NCI-H226 (cell line): Measurements from ENCODE around the gene ARHGAP20.

ENCODE experiments used
- DNase-seq: peaks from one replicate; pipeline ENCODE4 v3.0.0-alpha.2; 2015

ARHGAP20 gene, protein sequence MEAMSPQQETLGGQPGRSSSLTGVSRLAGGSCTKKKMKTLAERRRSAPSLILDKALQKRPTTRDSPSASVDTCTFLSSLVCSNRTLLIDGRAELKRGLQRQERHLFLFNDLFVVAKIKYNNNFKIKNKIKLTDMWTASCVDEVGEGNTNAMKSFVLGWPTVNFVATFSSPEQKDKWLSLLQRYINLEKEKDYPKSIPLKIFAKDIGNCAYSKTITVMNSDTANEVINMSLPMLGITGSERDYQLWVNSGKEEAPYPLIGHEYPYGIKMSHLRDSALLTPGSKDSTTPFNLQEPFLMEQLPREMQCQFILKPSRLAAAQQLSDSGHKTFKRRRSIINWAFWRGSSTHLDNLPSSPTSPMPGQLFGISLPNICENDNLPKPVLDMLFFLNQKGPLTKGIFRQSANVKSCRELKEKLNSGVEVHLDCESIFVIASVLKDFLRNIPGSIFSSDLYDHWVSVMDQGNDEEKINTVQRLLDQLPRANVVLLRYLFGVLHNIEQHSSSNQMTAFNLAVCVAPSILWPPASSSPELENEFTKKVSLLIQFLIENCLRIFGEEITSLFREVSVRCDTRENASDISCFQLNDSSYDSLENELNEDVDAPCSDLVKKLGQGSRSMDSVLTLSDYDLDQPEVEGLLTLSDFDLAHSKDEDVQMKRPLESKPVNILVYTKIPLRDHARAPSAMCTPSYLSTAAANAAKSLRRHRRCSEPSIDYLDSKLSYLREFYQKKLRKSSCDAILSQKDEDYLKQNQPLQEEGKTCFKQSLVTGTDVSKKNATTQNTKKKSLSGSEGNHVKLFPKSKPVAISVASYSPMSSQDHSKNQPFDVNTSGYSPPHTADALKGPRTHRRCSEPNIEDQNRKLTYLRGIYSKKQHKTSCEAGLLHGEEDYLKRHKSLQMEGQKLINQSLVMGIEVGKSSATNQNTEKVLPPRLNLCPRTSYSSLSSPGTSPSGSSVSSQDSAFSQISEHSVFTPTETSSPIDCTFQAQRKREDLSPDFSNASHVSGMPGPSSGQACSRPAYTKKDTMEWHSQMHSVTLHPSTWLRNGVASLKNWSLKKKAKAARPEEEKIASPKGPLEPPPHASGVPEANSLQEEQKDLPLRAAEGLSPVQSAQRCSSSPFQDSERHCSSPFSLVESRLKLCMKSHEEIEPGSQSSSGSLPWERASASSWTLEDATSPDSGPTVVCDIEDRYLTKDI

DNA sequence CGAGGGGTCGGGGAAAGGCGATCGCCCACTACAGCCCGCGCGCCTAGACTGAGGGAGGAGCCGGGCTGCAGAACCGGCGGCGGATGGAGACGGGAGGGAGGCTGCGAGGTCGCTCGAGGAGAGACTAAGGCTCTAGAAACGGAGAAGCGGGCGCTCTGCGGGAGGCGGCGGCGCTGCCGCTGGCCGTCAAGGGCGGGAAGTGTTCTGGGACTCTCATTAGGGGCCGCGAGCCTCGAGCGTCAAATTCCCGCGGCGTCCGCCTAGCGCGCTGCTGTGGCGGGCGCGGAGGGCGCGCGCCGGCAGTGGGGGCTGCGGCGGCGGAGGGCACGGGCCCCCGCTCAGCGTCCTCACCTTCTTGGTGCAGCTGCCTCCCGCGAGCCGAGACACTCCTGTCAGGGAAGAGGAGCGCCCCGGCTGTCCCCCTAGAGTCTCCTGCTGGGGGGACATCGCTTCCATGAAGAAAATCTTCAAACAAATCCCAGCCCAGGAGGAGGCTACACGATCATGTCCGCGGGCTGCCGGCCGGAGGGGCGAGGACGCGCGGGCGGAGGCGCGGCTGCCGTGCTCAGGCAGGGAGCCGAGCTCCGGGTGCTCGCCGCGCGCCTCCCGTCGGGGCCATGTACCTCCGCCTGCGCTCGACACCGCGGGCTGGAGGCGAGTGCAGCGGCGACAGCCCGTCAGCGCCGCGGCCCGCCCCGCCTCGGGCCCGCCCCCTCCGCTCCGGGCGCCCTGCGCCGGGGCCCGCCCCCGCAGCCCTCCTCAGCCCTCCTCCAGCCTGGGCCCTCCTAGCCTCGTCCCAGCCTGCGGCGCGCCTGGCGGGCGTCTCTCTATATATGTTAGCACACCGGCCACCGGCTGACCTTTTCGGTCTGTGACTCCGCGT, at the start of gene ARHGAP20:
TSS of gene ARHGAP20 (minus strand) at position 662 of the 883 bp plus-strand sequence. CDS start at position 456, 206 bp downstream.
- peak; percentile 75 for DNase-seq

- peak; percentile 7 for DNase-seq
Measured at GRCh38 chr11:110761991-110762390, 49.8 kb upstream of the ARHGAP20 start.

DNA sequence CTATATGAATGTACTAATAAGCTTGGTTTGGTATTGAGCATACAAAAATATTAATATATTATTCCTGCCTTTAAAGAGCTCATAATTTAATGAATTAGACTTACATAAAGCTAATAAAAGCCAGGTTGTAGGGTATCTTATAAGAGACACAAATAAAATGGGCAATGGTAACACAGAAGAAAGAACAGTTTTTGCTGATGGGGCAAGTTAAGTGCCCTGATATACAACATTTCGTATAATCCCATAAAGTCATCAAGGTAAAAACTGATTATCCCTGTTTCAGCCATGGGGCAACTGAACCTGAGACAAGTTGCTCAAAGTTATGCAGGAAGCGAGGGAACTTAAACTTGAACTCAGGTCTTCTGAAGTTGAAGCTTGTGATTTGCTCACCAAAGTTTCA, 48.9 kb upstream of the ARHGAP20 start:
- DNase-seq: no peak

DNA sequence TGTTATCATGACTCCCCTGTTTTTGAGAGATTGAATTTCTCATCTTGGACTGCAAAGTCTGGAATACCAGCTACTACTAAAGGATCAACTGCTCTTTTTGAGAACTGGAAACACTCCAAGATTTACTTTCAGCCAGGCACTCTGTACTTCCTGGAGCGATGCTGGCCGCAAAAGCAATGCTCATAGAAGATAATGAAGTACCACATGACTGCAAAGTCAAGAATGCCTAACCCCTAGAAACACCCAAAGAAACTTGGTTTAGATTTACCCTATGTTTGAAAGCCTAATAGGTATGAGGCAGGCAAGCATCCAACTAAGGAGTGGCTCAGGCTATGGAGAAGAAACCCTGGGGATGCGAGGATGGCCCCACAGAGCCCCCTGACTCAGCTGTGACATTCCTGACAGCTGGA, 47.7 kb upstream of the ARHGAP20 start:
- DNase-seq: peak; percentile 88

- no peak for DNase-seq
Measured at GRCh38 chr11:110757962-110758755, 45.9 kb upstream of the ARHGAP20 start.

GRCh38 chr11:110757066-110757465, 44.8 kb upstream of the ARHGAP20 start:
- DNase-seq: no peak

DNA sequence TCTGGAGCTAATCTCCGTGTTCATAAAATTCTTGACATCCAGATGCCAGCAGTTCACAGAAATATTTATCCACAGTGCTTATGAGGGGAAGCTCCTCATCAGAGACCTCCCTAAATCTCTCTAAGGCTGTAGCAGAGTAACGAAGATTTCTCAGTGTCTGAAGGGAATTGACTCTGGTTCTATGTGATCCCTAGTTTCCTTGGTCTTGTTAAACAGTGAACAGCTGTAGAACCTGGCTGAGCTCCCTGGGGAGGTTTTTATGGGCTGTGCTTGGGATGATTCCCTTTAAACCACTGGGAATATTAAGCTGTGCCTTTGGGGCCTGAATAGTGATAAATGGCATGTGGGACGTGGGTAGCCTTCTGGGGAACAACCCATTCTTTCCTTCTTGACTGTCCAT, 43.7 kb upstream of the ARHGAP20 start:
- DNase-seq: no peak

DNA sequence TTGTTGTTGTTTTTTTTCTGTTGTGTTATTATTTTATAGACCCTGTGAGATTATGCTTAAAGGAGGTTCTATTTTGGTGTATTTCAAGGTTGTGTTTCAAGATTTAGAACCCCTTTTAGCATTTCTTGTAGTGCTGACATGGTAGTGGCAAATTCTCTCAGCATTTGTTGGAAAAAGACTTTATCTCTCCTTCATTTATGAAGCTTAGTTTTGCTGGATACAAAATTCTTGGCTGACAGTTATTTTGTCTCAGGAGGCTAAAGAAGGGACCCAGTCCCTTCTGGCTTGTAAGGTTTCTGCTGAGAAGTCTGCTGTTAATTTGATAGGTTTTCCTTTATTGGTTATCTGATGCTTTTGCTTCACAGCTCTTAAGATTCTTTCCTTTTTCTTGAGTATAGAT, 40.7 kb upstream of the ARHGAP20 start:
- DNase-seq: no peak

GRCh38 chr11:110750100-110750499, 37.9 kb upstream of the ARHGAP20 start:
- no peak for DNase-seq

DNA sequence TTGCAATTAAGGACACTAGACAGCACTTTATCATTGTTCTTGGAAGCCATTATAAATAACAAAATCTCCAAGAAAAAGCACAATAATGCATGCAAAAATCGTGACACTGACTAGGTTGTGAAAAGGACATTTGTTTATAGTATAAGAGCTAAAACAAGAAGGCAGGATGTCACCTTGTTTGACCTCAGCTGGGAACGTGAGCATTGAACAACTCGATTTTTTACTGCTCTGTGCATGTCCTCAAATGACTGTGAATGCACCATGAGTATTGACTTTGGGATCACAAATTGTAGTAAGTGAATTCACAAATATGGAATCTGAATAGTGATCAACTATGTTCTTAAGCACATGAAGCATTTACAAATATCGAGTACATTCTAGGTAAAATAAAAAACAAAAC, 35.3 kb upstream of the ARHGAP20 start:
- no peak for DNase-seq

DNA sequence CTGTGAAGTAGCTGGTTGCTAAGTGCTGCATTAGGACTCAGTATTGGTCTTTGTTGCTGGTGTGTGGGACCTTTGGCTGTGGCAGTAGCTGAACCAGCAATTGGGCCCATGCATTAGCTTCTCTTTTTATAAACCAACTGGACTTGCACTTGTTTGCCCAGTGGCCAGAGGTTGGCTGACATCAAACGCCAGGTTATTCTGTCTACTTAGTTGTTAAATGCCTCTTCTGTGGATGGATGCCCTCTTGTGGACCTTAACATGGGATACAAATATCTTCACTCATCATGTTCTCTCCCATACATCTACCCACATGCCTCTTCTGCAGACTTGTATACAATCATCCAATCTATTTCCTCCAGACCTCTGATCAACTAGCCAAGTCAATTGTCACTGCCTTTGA, 26.4 kb upstream of the ARHGAP20 start:
- no peak for DNase-seq

- no peak for DNase-seq
Measured at GRCh38 chr11:110737593-110737992, 25.4 kb upstream of the ARHGAP20 start.

- DNase-seq: no peak
Measured at GRCh38 chr11:110736171-110736553, 23.9 kb upstream of the ARHGAP20 start.

- DNase-seq: no peak
Measured at GRCh38 chr11:110735455-110736170, 23.4 kb upstream of the ARHGAP20 start.

GRCh38 chr11:110734790-110735189, 22.6 kb upstream of the ARHGAP20 start:
- DNase-seq: no peak

DNA sequence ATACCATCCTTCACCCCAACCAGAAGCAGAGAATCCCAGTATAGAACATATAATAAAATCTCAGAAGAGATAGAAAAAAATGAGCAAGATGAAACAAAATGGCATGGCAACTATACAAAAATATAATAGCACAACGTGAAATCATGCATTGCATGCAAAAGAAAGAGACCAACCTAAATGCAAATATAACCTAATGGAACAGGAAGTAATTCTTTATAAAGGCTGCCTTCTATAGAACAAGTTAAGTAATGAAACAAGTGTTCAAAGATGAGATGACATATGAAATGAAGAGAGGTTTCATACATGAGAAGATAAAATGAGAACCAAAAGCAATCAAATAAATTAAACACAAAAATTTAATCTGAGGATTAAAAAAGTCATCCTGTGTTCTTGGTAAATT, 18.5 kb upstream of the ARHGAP20 start:
- DNase-seq: no peak

GRCh38 chr11:110728883-110729282, 16.6 kb upstream of the ARHGAP20 start:
- no peak for DNase-seq

DNA sequence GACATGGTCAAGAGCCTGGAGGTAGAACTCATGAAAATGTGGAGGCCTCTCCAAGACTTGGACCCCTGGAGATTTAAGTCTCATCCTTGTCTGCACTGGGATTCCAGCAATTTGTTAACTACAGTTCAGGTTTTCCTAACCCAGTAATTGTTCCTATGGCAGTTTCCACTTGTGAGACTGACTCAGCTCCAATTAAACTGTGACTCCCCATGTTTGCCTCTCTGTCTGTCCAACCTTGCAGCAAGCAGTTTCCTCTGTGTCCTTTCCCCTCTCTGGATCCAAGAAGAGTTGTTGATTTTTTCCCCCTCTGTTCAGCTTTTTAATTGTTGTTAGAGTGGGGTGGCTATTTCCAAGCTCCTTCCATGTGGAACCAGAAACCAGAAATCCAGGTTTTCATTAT, 16.2 kb upstream of the ARHGAP20 start:
- DNase-seq: no peak

DNA sequence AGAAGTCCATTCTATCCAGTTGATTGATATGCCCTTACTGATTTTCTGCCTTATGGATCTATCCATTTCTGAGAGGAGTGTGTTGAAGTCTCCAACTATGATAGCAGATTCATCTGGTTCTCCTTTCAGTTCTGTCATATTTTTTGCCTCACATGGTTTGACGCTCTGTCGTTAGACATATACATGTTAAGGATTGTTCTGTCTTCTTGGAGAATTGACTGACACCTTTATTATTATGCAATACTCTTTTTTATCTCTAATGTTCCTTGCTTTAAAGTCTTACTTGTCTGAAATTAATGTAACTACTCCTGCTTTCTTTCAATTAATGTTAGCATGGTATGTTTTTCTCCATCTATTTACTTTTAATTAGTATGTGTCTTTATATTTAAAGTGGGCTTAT, 12.1 kb upstream of the ARHGAP20 start:
- no peak for DNase-seq

- no peak for DNase-seq
Measured at GRCh38 chr11:110720431-110721275, 8.4 kb upstream of the ARHGAP20 start.
